Measurements from ENCODE around the gene CNTN4. TPM values are rescaled to one million over a fixed set of nuclear protein-coding genes. Genes with fewer than 3 reads are reported as not detected.

CNTN4 gene
- total RNA-seq, 1 donor from 2014 or later: 22.1 TPM

DNA sequence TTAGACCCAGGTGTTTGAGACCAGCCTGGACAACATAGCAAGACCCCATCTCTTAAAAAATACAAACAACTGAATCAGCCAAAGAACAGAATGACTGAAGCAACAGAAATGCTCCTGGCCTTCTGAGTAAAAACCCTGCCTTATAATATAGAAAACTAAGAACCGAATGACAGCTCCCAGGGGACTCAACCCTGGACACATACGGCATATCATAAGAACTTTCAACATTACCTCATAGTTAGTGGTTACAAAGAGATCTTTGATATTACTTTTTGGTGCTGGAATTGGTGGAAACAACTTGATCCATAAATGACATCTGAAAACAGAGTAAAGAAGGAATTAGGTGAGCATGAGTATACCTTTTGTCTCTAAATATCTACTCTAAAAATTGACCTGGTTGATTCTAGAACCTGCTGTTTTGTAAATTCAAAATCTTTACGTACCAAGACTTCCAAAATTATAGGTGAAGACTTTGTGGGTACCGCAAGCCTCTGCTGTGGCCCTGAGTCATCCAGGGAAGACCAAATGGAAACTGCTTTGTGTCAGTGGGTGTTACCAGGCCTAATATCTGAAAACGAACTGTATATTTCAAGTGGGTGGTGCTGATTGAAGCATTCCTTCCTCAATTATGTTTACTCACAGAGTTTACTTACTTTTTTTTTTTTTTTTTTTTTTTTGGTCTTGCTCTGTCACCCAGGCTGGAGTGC lies 976.0 kb downstream of the CNTN4 start:
- Histone ChIP-seq H3K27ac (no peak overlapping the region), H3K27me3 (no peaks in the 10 kb centered on the region), H3K4me1 (no peaks in the 10 kb centered on the region), H3K36me3 (no peaks in the 10 kb centered on the region), H3K4me3 (no peak overlapping the region), H3K9me3 (no peaks in the 10 kb centered on the region)
- TF ChIP-seq CTCF (IDR thresholded peaks at IDR 0.05) (no peak), POLR2AphosphoS5 (IDR thresholded peaks at IDR 0.05; ENCODE audit: insufficient read depth in 1 of 2, low read depth in 1 of 2) (no peak), POLR2A (IDR thresholded peaks at IDR 0.05) (no peak)
- DNase-seq (ENCODE audit: extremely low spot score in 2 of 2): no peak
- intact Hi-C loops (cut with DNase I): no loop called here

- intact Hi-C loops (cut with DNase I): no loop called here
- no peak for DNase-seq (ENCODE audit: extremely low spot score in 2 of 2)
- Histone ChIP-seq H3K4me3 (no peak overlapping the region), H3K36me3 (no peaks in the 10 kb centered on the region), H3K4me1 (no peaks in the 10 kb centered on the region), H3K27ac (no peak overlapping the region), H3K9me3 (no peaks in the 10 kb centered on the region), H3K27me3 (no peaks in the 10 kb centered on the region)
- TF ChIP-seq CTCF (IDR thresholded peaks at IDR 0.05): no peak
Measured at GRCh38 chr3:3080309-3080708, 981.6 kb downstream of the CNTN4 start.

DNA sequence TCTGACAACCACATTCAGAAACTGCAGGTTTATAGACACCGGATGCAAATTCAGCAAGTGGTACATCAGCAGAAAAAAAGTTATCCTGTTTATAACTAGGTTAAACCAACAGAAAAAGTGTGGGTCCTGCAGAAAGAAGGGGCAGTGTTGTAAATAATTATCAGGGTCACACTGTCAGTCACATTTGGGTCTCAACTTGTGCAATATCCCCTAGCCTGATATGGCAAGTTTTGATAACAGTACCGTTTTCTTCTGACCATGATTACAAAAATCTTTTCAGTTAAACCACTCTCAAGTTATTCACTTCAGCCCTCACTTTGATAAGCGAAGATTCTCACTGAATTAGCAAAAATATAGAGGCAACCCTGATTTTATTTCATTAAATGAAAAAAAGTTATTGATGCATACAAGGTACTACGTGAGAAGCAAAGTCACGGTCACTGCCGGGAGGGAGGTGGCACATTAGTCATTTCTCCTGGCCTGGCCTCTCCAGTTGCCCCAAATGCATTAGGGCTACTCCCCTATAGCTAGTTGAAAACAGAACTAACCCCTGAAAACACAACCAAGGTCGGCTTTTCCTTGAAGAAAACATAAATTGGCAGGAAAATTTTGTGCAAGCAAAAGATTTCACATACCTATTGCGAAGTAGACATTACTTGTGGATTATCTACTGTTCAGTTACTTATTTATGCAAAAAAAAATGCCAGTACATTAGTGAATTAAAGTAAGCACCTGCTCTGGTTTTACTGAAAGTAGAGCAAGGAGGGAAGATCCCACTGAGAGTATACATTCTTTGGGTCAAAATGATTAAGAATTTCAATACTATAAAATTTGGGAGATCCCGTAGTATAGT lies 982.9 kb downstream of the CNTN4 start:
- Histone ChIP-seq H3K27me3 (no peaks in the 10 kb centered on the region), H3K4me3 (no peak overlapping the region), H3K4me1 (no peaks in the 10 kb centered on the region), H3K9me3 (no peaks in the 10 kb centered on the region), H3K27ac (no peak overlapping the region), H3K36me3 (no peaks in the 10 kb centered on the region)
- DNase-seq (ENCODE audit: extremely low spot score in 2 of 2): no peak
- TF ChIP-seq CTCF (IDR thresholded peaks at IDR 0.05) (no peak), POLR2AphosphoS5 (IDR thresholded peaks at IDR 0.05; ENCODE audit: insufficient read depth in 1 of 2, low read depth in 1 of 2) (no peak), POLR2A (IDR thresholded peaks at IDR 0.05) (no peak)
- intact Hi-C loops (cut with DNase I): no loop called here

DNA sequence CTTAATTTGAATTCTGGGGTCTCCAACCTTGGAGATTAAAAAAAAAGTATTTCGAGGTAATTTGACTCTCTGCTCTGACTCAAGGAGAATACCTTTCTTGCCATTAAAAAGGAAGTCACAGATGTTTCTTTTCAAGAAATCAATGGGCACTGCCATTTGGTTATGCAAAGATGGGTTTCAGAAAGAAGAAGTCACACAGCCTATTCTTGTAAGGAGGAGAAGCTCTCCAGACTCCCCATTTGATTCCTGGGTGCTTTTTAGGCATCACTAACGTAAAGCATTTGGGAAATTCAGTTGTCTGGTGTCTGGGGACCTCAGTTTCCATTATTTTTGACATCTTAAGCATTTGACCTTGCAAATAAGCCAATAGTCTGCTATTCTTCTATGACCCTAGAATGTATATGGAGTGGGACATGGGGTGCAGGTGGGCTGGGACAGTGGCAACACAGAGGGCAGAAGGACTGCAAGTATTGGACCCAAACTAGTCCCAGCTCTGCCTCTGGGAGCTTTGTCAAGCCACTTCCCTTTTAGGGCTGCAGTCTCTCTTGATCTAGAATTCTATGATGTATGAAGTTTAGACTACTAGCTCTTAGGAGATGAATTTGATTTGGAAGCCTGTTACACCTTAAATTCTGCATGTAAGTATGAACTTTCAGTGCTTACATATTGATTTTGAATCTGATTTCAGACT lies 983.7 kb downstream of the CNTN4 start:
- H3K9me3 ChIP-seq: no peaks in the 10 kb centered on the region
- TF ChIP-seq POLR2A (IDR thresholded peaks at IDR 0.05) (no peak), POLR2AphosphoS5 (IDR thresholded peaks at IDR 0.05; ENCODE audit: insufficient read depth in 1 of 2, low read depth in 1 of 2) (no peak), CTCF (IDR thresholded peaks at IDR 0.05) (no peak)

More for the DNA sequence above, 983.7 kb downstream of the CNTN4 start:
- Histone ChIP-seq H3K27ac (no peak overlapping the region), H3K4me1 (no peaks in the 10 kb centered on the region), H3K27me3 (no peaks in the 10 kb centered on the region), H3K4me3 (no peak overlapping the region), H3K36me3 (no peaks in the 10 kb centered on the region)
- no peak for DNase-seq (ENCODE audit: extremely low spot score in 2 of 2)
- intact Hi-C loops (cut with DNase I): no loop called here

Measured in vagina (tissue), 2 donors.